GM18868 (cell line): ENCODE results near the gene DRC7.
"Not testable (repeated sequence)": the region's sequence is repeated elsewhere in the genome, so short reads cannot be mapped to it uniquely, and the experiment has no call there.

Experiments
- ATAC-seq: cut with Tn5 transposase; IDR thresholded peaks from one replicate; pipeline ENCODE4 v1.9.1; 2021; ENCODE audit warnings: mild to moderate bottlenecking, moderate library complexity; ENCODE audit not compliant: unreplicated experiment

The DRC7 gene

DNA sequence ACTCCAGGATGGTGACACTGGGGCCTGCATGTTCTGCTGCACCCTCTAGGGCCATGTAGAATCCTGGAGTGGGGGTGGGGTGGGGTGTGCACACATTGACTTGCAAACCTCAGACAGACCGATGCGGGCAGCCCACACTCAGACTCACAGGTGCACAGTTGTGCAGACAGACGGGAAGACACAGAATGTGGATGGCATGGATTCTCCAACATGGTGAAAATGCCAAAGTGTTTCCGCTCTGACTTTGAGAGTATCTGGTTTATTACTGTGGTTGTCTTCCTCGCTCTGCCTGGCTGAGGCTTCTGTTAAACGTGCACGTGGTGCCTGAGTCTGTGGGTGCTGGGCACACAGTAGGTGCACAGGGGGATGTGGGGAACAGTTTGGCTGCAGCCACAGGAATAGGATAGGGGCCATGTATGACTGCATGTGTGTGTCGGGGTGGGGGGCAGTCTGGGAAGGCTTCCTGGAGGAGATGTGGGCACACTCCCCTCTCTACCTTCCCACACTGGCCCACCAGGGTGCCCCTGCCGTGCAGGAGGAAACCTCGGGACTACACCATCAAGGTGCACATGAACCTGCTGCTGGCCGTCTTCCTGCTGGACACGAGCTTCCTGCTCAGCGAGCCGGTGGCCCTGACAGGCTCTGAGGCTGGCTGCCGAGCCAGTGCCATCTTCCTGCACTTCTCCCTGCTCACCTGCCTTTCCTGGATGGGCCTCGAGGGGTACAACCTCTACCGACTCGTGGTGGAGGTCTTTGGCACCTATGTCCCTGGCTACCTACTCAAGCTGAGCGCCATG, 35.5 kb upstream of the DRC7 start:
- ATAC-seq, result no peak

DNA sequence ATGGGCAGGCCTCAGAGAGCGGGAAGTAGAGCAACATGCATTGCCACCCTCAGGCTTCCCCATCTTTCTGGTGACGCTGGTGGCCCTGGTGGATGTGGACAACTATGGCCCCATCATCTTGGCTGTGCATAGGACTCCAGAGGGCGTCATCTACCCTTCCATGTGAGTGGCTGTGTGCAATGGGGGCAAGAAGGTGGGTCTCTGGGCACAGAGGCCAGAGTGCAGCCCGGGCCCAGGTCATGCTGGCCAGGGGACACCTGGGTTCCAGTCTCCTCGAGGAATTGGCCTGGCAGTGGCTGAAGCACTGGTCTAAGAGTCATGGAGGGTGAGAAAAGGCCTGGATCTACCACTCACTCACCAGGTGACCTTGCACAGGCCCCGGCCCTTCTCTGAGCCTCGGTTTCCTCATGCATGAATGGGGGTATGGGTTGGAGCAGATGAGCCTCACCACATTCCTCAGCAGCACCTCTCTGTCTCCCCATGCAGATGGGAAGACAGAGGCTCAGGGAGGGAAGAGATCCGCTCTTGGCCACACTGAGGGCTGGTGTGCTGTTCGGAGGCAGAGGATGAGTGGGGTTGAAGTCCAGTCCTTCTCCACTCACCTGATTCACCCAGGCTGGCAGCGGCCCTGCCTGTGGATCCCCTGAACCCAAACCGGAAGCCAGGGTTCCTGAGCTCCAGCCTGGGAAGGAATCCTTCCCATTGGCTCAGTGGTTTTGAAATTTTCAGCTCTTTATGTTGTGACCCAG, 33.7 kb upstream of the DRC7 start:
- no peak for ATAC-seq

DNA sequence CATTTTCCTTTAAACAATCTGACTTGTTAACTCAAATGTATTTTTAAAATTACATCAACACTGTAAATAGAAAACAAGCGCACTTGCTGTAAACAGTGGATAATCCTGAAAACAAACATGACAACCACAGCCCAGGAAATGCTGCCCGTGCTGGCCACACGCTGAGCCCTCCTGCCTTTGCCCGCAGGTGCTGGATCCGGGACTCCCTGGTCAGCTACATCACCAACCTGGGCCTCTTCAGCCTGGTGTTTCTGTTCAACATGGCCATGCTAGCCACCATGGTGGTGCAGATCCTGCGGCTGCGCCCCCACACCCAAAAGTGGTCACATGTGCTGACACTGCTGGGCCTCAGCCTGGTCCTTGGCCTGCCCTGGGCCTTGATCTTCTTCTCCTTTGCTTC, 33.1 kb upstream of the DRC7 start:
- no peak for ATAC-seq

DNA sequence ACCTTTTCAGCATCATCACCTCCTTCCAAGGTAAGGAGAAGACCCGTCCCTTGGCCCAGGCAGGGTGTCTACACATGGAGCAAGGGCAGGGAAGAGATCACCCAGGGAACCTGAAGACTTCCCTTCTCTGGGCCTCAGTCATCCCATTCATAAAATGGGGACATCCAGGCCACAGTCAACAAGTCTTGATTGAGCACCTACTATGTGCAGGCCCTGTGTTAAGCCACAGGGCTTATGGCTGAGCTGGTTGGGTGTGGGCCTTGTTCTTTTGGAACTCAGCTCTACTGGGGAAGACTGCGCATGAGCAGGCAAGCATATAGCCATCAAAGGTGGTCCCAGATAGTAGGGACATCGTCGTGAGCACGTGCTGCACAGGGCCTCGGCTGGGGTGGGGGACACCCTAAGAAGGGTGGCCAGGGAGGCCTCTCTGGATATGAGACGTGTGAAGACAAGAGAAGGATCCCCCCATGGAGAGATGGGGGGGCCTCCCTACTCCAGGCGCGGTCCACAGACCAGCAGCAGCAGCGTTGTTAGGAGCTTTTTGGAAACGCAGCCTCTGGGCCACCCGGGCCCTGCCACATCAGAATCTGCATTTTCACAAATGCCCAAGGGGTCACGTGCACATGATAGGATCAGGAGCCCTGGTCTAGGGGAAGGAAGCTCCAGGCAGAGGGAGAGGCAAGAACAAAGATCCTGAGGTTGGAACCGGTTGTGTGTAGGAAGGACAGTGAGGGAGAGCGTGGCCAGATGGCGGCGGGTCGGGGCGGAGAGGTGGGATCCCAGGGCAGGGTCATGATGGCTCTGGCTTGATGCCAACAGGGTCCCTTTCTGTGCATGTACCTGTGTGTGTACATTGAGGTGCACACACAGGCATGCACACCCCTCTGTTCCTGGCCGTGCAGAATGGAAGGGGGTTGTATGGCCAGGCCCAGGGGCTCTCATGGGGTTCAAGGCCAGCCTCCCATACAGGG, 32.4 kb upstream of the DRC7 start:
- ATAC-seq, result no peak

DNA sequence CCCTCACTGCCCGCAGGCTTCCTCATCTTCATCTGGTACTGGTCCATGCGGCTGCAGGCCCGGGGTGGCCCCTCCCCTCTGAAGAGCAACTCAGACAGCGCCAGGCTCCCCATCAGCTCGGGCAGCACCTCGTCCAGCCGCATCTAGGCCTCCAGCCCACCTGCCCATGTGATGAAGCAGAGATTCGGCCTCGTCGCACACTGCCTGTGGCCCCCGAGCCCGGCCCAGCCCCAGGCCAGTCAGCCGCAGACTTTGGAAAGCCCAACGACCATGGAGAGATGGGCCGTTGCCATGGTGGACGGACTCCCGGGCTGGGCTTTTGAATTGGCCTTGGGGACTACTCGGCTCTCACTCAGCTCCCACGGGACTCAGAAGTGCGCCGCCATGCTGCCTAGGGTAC, 31.2 kb upstream of the DRC7 start:
- ATAC-seq, result no peak

DNA sequence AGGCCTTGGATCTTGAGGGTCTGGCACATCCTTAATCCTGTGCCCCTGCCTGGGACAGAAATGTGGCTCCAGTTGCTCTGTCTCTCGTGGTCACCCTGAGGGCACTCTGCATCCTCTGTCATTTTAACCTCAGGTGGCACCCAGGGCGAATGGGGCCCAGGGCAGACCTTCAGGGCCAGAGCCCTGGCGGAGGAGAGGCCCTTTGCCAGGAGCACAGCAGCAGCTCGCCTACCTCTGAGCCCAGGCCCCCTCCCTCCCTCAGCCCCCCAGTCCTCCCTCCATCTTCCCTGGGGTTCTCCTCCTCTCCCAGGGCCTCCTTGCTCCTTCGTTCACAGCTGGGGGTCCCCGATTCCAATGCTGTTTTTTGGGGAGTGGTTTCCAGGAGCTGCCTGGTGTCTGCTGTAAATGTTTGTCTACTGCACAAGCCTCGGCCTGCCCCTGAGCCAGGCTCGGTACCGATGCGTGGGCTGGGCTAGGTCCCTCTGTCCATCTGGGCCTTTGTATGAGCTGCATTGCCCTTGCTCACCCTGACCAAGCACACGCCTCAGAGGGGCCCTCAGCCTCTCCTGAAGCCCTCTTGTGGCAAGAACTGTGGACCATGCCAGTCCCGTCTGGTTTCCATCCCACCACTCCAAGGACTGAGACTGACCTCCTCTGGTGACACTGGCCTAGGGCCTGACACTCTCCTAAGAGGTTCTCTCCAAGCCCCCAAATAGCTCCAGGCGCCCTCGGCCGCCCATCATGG, 30.5 kb upstream of the DRC7 start:
- ATAC-seq, result no peak

DNA sequence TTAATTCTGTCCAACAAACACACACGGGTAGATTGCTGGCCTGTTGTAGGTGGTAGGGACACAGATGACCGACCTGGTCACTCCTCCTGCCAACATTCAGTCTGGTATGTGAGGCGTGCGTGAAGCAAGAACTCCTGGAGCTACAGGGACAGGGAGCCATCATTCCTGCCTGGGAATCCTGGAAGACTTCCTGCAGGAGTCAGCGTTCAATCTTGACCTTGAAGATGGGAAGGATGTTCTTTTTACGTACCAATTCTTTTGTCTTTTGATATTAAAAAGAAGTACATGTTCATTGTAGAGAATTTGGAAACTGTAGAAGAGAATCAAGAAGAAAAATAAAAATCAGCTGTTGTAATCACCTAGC, 30.0 kb upstream of the DRC7 start:
- ATAC-seq, result no peak

DNA sequence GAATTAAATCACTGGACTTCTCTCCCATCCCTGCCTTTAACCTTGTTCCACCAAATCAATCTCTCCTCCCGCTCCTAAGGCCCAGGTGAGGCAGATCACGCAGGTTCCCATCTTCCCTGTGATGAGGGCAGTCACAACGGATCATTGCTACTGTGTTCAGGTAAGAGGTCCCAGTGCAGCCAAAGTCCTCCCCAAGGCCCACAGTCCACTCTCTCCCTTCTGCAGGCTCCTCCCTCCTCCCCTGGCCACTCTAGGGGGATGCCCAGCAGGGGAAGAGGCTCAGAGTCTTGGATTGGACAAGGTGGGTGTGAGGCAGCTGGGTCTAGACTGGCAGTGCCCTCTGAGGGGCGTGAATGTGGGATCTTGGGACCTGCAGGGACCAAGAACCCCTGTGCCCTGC, 29.1 kb upstream of the DRC7 start:
- ATAC-seq, result no peak

GRCh38 chr16:57666353-57667047, 28.1 kb upstream of the DRC7 start:
- no peak for ATAC-seq

DNA sequence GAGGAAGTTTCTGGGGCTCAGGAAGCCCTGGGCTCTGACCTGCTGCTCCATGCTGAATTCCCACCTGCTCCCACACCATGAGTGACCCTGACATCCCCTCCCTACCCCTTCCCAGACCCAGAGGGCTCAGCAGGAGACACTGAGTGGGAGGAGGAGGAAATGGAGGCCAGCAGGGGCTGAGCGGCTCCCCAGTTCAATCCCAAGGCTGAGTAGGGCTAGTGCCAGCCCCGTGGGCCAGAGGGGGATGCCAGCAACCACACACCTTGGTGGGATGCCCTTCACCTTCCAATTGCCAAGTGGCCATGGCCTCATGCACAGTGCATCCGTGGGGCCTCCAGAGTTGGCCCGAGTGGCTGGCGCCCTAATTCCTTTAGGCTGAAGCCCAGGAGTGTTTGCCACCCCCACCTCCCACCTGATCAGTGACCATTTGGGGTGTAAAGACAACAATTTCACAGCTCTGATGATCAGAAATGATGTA, 27.5 kb upstream of the DRC7 start:
- ATAC-seq, result no peak

DNA sequence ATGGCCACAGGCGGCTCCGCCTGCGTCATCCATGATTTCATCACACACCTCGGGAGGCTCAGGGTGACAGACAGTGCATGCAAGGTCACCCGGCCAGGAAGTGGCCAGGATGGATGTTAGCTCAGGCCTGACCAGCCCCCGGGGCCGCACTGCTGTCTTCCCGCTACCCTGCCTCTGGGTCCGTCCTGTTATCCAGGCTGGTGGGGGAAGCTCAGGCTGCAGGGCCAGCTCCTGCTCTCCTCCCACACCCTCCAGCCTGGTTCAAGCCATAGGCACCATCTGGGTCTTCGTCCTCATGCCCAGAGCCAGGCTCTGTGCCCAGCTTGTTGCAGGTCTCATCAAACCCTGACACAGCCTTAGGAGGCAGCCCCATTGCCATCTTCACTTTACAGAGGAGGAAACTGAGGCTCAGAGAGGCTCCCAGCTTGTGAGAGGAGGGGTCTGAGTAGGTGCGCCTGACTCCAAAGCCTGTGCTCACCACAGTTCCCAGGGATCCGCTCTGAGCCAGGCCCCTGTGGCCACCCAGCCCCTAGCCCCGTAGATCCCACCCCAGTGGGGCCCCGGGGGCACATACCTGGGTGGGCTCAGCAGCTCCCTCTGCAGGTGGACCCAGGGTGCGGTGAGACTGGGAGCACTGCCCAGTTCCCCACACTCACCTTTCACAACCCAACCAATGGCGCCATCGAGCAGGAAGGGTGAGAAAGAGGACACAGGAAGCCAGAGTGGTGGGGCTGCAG, 26.9 kb upstream of the DRC7 start:
- ATAC-seq, result no peak

DNA sequence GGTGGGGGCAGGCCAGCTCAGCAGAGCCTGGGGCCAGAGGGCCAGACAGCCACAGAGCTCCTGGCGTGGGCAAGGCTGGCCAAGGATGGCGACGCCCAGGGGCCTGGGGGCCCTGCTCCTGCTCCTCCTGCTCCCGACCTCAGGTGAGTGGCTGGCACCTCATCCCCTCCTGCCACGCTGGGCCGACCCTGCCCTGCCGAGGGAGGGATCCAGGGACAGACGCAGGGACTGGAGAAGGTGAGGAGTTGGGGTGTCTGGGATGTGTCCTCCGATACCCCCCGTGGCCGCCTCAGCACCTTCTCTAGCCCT, 26.4 kb upstream of the DRC7 start, which contains the start of gene ADGRG3:
ADGRG3 (plus strand) TSS at position 44 of the 309 bp plus-strand sequence; CDS start at position 86, 42 bp downstream.
- ATAC-seq, result no peak

DNA sequence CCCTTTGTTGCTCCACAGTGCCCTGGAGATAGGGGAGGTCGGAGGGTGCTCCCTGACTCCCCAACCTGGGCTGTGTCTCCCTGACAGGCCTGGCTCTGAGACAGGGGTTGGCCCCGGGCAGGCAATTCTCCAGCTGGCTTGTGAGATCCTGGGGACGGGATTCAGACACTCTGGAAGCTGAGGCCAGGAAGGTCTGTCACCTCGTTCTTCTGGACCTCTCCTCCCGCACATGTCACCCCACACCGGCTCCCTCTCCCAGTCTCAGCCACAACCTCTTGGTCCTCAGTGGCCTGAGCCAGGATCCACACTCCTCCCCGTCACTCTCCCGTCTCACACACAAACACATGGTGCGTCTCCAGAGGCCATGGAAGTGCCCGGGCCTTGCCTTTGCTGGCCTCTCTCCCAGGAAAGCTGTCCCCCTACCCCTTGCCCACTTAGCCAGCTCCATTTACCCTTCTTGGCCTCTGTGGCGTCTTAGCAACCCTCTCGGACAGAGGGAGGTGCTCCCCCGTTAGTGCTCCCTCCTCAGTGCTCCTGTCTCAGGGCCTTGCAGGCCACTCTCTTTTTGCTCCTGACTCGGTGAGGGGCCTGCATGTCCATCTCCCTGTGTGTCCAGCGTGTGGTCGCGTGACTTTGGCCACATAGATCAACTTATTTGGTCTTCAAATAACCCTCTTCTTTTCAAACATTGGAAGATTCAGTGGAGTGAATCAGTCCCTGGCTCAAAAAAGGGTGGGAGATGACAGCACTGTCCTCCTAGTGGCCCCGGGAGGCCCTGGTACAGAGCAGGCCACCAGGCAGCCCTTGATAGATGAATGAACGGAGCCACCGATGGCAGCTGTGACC, 25.8 kb upstream of the DRC7 start:
- no peak for ATAC-seq

DNA sequence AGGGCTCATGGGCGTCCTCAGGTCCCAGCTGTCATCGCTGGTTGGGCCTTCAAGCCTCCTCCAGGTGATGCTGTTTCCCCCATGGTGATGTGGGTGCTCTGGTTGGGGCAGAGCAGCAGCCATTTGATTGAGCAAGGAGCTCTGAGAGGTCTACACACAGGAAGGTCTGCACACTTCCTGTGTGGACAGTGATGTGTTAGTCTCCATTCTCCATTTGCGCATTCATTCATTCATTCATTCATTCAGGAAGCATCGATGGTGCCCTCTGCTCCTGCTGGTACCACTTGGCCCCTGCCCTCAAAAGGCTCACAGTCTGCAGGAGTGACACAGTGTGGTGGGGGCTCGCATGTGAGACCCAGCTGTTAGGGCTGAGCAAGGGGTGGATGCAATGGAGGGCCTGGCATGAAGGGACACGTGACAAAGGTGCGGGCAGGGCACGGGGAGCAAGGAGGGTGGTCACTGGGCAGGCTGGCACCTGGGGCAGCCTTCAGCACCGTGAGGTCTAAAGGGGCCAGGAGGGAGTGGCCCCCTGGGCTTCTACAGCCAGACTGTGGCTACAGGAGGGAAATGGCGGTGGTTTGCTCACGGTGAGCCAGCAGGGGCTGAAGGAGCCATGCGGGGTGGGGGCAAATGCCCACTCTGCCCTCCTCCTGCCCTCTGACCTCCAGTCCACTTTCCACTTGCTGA, 25.0 kb upstream of the DRC7 start:
- ATAC-seq, result no peak

GRCh38 chr16:57670196-57670595, 24.4 kb upstream of the DRC7 start:
- no peak for ATAC-seq

DNA sequence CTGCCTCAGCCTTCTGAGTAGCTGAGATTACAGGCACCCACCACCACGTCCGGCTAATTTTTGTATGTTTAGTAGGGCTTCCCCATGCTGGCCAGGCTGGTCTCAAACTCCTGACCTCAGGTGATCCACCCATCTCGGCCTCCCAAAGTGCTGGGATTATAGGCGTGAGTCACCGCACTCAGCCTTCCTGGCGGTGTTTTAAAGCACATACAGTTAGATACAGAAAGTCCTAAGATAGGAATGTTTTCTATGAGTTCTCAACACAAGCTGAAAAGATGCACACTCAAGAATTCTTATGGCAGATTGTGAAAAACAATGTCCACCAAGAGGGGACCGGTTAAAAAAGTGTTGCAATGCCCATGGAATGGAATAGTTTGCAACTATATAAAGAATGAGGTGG, 23.2 kb upstream of the DRC7 start:
- not testable (repeated sequence) for ATAC-seq

GRCh38 chr16:57672416-57672815, 22.2 kb upstream of the DRC7 start:
- no peak for ATAC-seq

DNA sequence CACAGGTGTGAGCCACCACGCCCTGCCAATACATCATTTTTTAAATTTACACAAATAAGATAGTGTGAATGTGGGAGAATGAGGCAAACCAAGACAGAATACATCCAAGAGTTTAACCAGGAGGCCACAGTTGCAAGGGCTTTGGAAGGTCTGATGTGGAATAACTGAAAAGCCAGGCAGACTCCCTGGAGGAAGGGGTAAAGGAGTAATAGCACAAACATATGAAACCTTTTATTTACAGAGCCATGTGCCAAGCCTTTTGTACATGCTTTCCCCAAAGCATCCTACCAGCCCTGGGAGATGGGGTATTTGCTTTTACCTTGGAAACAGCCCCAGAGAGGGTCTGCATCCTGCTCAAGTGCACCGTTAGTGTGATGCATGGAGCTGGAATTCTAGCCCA, 21.8 kb upstream of the DRC7 start:
- ATAC-seq, result no peak
